ENCODE data around the gene TBC1D5.
"Not testable (repeated sequence)": the region's sequence is repeated elsewhere in the genome, so short reads cannot be mapped to it uniquely, and the experiment has no call there.

Gene TBC1D5

GRCh38 chr3:17546500-17547255 lies 195.8 kb downstream of the TBC1D5 start:
- no peak for DNase-seq (ENCODE audit: low spot score)

GRCh38 chr3:17544632-17545031 lies 197.8 kb downstream of the TBC1D5 start:
- peak; percentile 6 for DNase-seq (ENCODE audit: low spot score)

- DNase-seq (ENCODE audit: low spot score), result no peak
Observed at GRCh38 chr3:17542591-17542990, 199.8 kb downstream of the TBC1D5 start.

GRCh38 chr3:17539436-17539835 lies 203.0 kb downstream of the TBC1D5 start:
- DNase-seq (ENCODE audit: low spot score), result no peak

- no peak for DNase-seq (ENCODE audit: low spot score)
Observed at GRCh38 chr3:17535274-17535673, 207.2 kb downstream of the TBC1D5 start.

GRCh38 chr3:17532446-17532845 lies 210.0 kb downstream of the TBC1D5 start:
- DNase-seq (ENCODE audit: low spot score), result not testable (repeated sequence)

GRCh38 chr3:17529677-17530076 lies 212.8 kb downstream of the TBC1D5 start:
- DNase-seq (ENCODE audit: low spot score), result no peak

- no peak for DNase-seq (ENCODE audit: low spot score)
Observed at GRCh38 chr3:17518189-17519059, 224.0 kb downstream of the TBC1D5 start.

GRCh38 chr3:17515445-17516234 lies 226.8 kb downstream of the TBC1D5 start:
- DNase-seq (ENCODE audit: low spot score), result no peak

GRCh38 chr3:17514597-17514996 lies 227.8 kb downstream of the TBC1D5 start:
- no peak for DNase-seq (ENCODE audit: low spot score)

GRCh38 chr3:17510265-17510664 lies 232.2 kb downstream of the TBC1D5 start:
- no peak for DNase-seq (ENCODE audit: low spot score)

GRCh38 chr3:17508180-17508752 lies 234.2 kb downstream of the TBC1D5 start:
- DNase-seq (ENCODE audit: low spot score), result no peak

GRCh38 chr3:17507480-17507879 lies 235.0 kb downstream of the TBC1D5 start:
- DNase-seq (ENCODE audit: low spot score), result no peak

GRCh38 chr3:17505856-17506255 lies 236.6 kb downstream of the TBC1D5 start:
- DNase-seq (ENCODE audit: low spot score), result peak; percentile 11

- DNase-seq (ENCODE audit: low spot score), result no peak
Observed at GRCh38 chr3:17501745-17502144, 240.7 kb downstream of the TBC1D5 start.

GRCh38 chr3:17500618-17501017 lies 241.8 kb downstream of the TBC1D5 start:
- no peak for DNase-seq (ENCODE audit: low spot score)

GRCh38 chr3:17494117-17494809 lies 248.2 kb downstream of the TBC1D5 start:
- no peak for DNase-seq (ENCODE audit: low spot score)

- DNase-seq (ENCODE audit: low spot score), result no peak
Observed at GRCh38 chr3:17491601-17492000, 250.8 kb downstream of the TBC1D5 start.

- DNase-seq (ENCODE audit: low spot score), result not testable (repeated sequence)
Observed at GRCh38 chr3:17491190-17491589, 251.2 kb downstream of the TBC1D5 start.

- DNase-seq (ENCODE audit: low spot score), result no peak
Observed at GRCh38 chr3:17489139-17489538, 253.3 kb downstream of the TBC1D5 start.

GRCh38 chr3:17481116-17481515 lies 261.3 kb downstream of the TBC1D5 start:
- DNase-seq (ENCODE audit: low spot score), result no peak

Data from AG20443 (cell line).